CD4-positive, alpha-beta T cell treated with Interleukin-15 for 4 hours (primary cell): ENCODE measurements around the gene SSBP2.
"Not testable (repeated sequence)": the region's sequence is repeated elsewhere in the genome, so short reads cannot be mapped to it uniquely, and the experiment has no call there.

Source experiments
- DNase-seq: peaks from one replicate; pipeline ENCODE4 v3.0.0-alpha.2; 2020; ENCODE audit warnings: low spot score

Gene SSBP2

DNA sequence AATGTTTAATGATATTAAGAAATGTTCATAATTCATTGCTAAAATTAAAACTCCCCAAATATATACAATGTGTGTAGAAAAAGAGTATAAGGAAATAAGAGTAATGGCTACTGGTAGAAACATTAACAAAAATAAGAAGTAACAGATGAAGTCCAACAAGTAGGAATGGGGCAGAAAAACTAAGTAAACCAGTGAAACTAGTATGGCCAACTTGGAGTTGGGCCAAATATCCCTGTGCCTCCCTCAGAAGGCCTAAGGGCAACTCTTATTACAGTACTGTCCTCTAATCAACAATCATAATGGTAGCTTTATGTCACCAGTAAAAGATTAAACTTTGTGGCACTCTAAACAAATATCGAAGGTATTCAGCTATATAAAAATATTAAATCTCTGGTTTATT, 93.5 kb downstream of the SSBP2 start:
- no peak for DNase-seq

DNA sequence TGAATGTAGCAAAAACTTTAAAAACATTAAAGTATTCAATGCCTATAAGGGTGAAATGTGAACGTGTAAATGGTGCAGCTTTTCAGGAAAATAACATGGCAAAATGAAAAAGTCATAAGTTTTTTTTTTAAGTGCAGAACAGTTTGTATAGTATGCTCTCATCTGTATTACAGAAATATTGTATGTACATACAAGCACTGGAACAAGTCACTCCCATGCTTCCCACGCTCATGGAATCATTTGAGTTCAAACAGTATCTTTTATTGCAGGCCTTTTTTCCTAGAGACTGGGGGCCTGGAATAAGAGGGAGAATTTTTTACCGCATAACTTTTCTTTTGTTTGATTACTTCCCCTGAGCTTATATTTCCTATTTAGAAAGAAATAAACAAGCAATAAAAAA, 94.1 kb downstream of the SSBP2 start:
- no peak for DNase-seq

DNA sequence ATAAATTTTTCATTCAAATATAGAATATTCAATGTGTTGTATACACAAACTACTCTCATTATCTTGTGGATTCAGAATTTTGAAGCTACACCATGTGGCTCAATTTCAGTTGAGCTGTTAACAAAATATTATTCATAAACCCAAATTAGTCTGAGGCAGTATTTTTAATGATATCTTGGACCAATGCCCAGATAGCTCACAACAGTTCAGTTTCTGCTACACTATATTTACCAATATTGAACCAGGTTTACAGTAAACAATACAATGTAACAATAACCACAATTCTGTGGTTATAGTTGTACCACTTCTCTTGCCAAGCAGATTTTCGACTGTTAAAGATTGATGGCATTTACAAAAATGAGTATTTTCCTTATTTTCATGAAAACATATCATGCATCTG, 99.9 kb downstream of the SSBP2 start:
- DNase-seq: no peak

GRCh38 chr5:81646469-81646995, 104.4 kb downstream of the SSBP2 start:
- no peak for DNase-seq

DNA sequence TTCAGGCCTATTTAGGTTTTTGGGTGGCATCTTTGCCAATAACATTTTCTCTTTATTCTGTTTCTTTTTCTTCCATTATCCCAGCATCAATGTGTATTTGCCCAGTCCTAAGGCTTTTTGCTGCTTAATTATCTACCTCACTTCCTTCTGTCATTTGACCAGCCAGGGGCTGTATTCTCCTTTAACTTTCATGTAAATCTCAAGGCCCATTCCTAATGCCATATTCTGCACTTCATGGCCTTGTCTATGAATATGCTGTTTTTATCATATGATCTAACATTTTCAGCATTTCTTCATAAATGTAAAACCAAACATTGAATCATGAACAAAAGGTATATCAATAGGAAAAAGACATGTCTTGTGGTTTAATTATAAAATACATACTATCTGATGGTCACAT, 108.7 kb downstream of the SSBP2 start:
- no peak for DNase-seq

- no peak for DNase-seq
Observed at GRCh38 chr5:81639556-81639955, 111.3 kb downstream of the SSBP2 start.

GRCh38 chr5:81638471-81638870, 112.4 kb downstream of the SSBP2 start:
- DNase-seq: no peak

GRCh38 chr5:81633891-81634290, 117.0 kb downstream of the SSBP2 start:
- no peak for DNase-seq

- DNase-seq: no peak
Observed at GRCh38 chr5:81633471-81633870, 117.4 kb downstream of the SSBP2 start.

DNA sequence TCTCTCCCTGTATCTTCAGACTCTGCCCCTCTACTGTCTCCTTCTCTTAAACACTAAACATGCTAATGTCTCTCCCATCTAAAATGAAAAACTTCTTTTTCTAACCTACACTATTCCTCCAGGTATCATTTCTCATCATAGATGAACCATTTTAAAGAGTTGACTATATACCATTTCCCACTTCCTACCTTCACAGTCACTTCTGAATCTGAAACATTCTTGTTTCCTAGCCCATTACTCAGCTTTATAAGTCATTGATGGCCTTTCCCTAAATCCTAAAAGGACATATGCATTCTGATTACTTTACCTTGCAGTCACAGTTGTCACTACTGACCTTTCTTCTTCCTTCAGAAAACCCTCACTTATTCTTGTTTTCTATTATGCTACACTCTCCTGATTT, 118.2 kb downstream of the SSBP2 start:
- DNase-seq: no peak

DNA sequence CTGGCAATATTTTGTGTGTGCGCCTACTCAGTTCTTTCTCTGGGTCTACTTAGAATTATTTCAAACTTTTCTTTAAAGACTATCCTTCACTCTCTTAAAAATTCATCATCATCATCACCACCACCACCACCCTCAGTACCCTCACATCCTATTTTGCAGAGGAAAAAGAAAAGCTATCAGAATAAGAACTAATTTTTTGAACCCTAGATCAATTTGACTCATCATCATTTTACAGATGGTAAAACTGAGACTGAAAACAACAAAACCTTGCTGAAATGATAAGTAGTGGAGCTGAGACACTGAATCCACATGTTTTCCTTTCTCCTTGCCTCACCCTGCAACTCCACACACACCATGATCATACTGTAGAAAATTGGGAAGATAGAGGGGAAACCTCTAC, 119.3 kb downstream of the SSBP2 start:
- DNase-seq: no peak

DNA sequence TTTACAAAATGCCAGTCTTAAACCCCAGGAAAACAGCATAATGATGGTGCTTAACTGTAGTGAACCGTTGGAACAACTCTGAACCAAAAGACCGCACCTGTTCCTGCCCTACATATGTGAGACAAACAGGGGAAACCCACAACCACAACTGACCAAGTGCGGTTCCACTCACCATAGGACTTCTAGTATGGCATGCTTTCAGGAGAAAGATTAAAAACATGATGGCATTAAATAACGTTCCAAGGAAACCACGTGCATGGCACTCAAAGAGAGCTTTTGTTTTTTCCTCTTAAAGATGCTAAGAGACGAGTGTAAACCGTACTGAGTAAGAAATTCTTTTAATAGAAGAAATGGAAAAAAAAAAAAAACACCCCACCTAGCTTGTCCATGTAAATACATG, 119.8 kb downstream of the SSBP2 start:
- DNase-seq: peak; percentile 17

- no peak for DNase-seq
Observed at GRCh38 chr5:81630684-81631083, 120.2 kb downstream of the SSBP2 start.

DNA sequence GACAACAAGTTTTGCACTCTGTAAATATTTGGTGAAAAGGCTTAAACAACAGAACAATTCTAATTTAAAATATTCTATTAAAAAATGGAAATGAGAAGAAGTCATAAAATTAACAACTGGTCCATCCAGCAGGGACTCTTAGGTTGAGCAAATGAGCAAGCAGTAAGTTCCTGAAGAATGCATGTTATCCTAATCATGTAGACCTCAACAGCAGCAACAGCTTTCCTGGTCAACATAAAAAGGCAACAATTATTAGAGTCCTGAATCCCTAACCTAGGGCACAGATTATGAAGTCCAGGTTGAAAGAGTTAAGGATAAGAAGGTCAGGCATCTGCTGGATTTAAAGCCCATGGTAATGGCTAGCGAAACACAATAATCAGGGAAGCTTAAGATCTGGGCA, 120.9 kb downstream of the SSBP2 start:
- DNase-seq: no peak

DNA sequence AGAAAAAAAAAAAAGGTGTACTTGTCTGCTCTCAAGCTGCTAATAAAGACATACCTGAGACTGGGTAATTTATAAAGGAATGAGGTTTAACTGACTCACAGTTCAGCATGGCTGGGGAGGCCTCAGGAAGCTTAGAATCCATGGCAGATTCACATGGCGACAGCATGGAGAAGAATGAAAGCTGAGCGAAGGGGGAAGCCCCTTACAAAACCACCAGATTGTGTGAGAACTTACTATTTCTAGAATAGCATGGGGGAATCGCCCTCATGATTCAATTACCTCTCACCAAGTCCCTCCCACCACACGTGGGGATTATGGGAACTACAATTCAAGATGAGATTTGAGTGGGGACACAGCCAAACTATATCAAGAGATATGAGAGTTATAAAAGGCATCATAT, 122.8 kb downstream of the SSBP2 start:
- DNase-seq: not testable (repeated sequence)

GRCh38 chr5:81626524-81626923, 124.4 kb downstream of the SSBP2 start:
- DNase-seq: no peak

- no peak for DNase-seq
Observed at GRCh38 chr5:81609810-81610375, 141.0 kb downstream of the SSBP2 start.

DNA sequence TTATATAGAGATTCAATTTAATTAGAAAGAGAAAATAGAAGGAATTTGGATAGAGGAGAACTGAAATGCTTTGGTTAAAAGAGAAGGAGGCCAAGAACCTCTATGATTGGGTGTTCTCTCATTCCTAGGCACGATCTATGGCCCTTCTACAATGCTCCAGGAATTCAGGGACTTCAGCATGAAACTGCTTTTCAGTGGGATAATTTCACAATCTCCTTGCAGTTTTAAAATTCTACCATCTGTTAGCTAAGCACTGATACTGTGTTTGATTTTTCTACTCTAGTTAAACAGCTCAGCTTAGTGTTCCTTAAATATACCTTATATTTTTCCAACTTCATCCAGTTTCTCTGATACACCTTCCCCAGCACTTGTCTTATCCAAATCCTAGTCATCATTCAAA, 141.9 kb downstream of the SSBP2 start:
- DNase-seq: no peak

DNA sequence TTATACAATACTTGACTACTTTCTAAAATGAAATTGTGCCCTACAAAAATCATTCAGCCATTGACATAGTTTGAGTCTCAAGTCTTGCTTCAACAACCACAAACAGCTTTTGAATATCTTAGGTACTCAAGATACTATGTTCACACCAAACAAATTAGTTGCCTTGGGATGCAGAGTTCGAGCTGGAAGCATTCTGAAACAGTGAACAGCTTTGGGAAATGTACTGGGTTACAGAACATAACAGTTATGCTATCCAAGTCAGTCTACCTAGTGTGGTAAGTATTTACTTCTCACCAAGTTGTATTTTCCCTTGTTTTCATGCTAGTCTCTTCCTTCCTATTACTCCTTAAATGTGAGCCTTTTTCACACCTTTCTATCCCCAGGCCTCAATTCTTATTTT, 143.2 kb downstream of the SSBP2 start:
- no peak for DNase-seq

- DNase-seq: no peak
Observed at GRCh38 chr5:81606150-81606549, 144.7 kb downstream of the SSBP2 start.

- no peak for DNase-seq
Observed at GRCh38 chr5:81605299-81605698, 145.6 kb downstream of the SSBP2 start.

DNA sequence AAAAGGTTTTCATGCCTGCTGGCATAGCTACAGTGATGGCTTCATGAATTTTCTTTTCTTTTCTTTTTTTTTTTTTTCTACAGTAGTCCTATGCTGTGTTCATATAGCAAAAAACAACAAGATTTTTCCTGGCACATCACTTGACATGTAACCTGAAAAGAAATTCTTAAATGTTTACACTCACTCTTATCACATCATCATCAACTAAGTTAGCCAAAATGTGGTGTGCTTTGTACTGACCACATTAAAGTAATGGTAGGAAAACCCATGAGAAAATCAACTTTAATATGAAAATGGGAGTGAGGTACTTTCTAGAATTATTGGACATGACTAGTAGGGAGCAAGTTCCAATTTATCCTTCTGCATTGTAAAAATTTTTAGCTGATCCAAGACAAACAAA, 146.7 kb downstream of the SSBP2 start:
- no peak for DNase-seq

DNA sequence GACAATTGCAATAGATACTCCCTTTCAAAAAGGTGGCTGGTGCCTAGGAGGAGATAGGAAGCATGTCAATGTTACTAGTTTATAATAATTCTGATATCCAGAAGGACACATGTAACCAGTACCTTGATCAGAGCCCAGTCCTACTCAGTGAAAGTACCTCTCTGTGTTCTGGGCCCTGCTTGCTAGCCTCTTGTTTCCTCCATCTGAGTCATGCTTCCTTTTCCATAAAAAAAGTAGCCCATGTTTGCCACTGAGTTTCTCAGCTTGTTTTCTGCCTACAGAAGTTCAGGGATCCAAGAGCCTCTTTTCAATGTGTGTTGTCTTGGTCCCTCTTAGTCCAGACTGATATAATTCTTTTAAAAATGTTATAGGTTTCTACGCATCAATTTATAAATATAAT, 149.0 kb downstream of the SSBP2 start:
- DNase-seq: no peak

GRCh38 chr5:81592085-81592484, 158.8 kb downstream of the SSBP2 start:
- not testable (repeated sequence) for DNase-seq
